HG03025 (cell line): ENCODE data around the gene KRT16.
"Not testable (repeated sequence)": the region's sequence is repeated elsewhere in the genome, so short reads cannot be mapped to it uniquely, and the experiment has no call there.

ENCODE experiments used
- ATAC-seq: cut with Tn5 transposase; IDR thresholded peaks from one replicate; pipeline ENCODE4 v1.9.1; 2021; ENCODE audit warnings: mild to moderate bottlenecking, moderate library complexity; ENCODE audit not compliant: unreplicated experiment, low FRiP score

KRT16 gene

GRCh38 chr17:41629316-41629715 lies 16.7 kb upstream of the KRT16 start:
- no peak for ATAC-seq

- ATAC-seq, result not testable (repeated sequence)
Observed at GRCh38 chr17:41628621-41629255, 16.2 kb upstream of the KRT16 start.

- not testable (repeated sequence) for ATAC-seq
Observed at GRCh38 chr17:41628073-41628370, 15.5 kb upstream of the KRT16 start.

GRCh38 chr17:41627316-41628072 lies 14.9 kb upstream of the KRT16 start:
- no peak for ATAC-seq

GRCh38 chr17:41626914-41627295 lies 14.3 kb upstream of the KRT16 start:
- not testable (repeated sequence) for ATAC-seq

GRCh38 chr17:41626028-41626913 lies 13.7 kb upstream of the KRT16 start:
- not testable (repeated sequence) for ATAC-seq

- ATAC-seq, result no peak
Observed at GRCh38 chr17:41625602-41626001, 13.0 kb upstream of the KRT16 start.

- no peak for ATAC-seq
Observed at GRCh38 chr17:41624208-41625101, 11.9 kb upstream of the KRT16 start, which contains the start of gene KRT17. Gene KRT17, minus strand, starts transcription at chr17:41624575. Its CDS starts 66 bp downstream, at chr17:41624509.

GRCh38 chr17:41623184-41623861 lies 10.8 kb upstream of the KRT16 start:
- ATAC-seq, result not testable (repeated sequence)

GRCh38 chr17:41622340-41623183 lies 10.0 kb upstream of the KRT16 start:
- ATAC-seq, result not testable (repeated sequence)

- no peak for ATAC-seq
Observed at GRCh38 chr17:41621916-41622315, 9.3 kb upstream of the KRT16 start.

GRCh38 chr17:41621435-41621817 lies 8.9 kb upstream of the KRT16 start:
- not testable (repeated sequence) for ATAC-seq

GRCh38 chr17:41620583-41621434 lies 8.2 kb upstream of the KRT16 start:
- no peak for ATAC-seq

- ATAC-seq, result not testable (repeated sequence)
Observed at GRCh38 chr17:41619927-41620582, 7.5 kb upstream of the KRT16 start.

GRCh38 chr17:41619036-41619926 lies 6.7 kb upstream of the KRT16 start:
- ATAC-seq, result no peak

- no peak for ATAC-seq
Observed at GRCh38 chr17:41618341-41619035, 5.9 kb upstream of the KRT16 start.
